ENCODE measurements around the gene CHCHD6.

The CHCHD6 gene

GRCh38 chr3:126834596-126835471, 130.8 kb downstream of the CHCHD6 start:
- DNase-seq: peak; percentile 84

GRCh38 chr3:126835472-126836219, 131.6 kb downstream of the CHCHD6 start:
- DNase-seq: no peak

GRCh38 chr3:126836220-126836860, 132.3 kb downstream of the CHCHD6 start:
- no peak for DNase-seq

DNA sequence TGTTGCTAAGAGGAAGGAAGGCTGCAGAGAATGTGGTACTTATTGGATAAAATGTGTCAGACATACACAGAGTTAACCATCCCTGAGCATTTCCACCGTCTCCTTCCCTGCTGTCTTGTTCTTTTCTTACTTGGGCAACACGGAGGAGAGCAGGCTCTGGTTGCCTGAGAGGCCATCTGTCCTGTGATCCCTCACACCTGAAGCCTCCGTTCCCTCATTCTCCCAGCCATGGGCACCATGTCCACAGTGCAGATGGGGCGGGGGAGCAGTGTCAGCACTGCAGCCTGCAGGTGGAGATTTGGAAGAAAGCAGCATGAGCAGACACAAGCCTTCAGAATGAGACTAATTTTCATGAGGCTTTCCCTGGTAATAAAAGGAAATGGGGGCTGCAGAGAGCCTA, 133.7 kb downstream of the CHCHD6 start:
- DNase-seq: no peak

- DNase-seq: no peak
Measured at GRCh38 chr3:126845920-126846715, 142.1 kb downstream of the CHCHD6 start.

GRCh38 chr3:126847061-126847460, 143.0 kb downstream of the CHCHD6 start:
- no peak for DNase-seq

DNA sequence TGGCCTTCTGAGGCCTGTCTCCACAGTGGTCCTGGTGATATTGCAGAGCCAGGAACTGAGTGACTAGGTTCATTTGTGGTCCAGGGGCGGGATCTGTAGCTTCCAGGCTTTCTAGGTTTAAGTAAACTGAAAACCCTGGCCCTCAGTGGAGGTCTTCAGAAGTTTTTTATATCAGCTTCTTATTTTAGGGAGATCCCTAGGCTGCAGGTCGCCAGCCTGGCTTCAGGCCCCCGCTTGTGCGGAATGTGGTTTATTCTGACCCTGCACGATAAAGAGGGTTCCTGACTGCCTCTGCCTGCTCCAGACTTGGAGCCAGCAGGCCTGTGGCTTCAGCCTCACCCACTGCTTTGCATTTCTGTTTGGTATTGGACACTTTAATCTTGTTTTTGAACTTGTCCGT, 145.0 kb downstream of the CHCHD6 start:
- DNase-seq: peak; percentile 38

GRCh38 chr3:126849768-126850167, 145.7 kb downstream of the CHCHD6 start:
- peak; percentile 47 for DNase-seq

DNA sequence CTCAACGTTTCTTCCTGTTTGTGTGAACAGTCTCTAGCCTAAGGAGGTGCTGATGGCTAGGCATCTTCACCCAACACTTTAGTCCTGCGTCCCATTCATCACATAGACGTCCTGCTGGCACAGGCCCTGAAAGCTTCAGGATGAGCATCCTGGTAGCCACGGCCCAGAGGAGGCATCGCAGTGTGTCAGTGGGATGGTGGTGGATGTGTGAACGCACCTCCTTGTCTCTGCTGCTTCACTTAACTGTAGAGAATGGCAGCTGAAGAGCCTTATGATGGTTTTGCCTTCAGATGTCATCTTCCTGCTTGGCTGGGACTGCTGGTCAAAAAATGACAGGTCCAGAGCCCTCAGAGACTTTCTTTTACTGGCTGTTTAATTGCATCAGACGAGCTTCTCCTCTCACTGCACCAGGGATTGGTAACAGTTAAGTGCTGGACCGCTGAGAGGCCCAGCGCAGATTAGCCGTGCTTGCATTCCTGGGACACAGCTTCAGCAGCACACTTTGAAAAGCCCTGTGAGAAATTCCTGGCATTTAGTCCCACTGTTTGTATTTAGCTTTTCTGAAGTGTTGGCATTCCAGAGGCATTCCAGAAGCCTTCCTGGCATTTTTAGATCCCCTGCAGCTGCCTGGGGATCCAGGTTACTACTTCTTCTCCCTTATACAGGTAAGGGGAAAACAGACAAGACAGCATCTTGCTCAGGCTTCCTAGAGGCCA, 146.5 kb downstream of the CHCHD6 start:
- DNase-seq: peak; percentile 98

DNA sequence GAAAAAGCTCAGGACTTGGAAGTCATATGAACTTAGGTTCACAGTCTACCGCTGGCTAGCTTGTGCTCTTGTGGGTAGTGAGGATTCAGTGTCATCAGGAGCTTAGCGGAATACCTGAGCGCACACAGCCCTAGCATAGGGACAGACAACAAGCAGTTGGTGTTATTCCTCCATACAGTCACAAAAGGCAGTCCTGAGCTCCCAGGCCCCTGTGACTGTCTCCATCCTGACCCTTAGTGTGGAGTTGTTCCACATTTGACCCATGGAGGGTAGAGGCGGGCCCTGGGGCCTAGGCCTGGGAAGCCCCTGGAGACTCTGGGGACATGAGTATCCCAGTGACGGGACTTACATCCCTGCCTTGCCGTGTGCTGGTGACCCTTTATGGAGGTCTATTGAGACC, 147.3 kb downstream of the CHCHD6 start:
- peak; percentile 40 for DNase-seq

GRCh38 chr3:126851934-126852333, 147.9 kb downstream of the CHCHD6 start:
- peak; percentile 51 for DNase-seq

- peak; percentile 91 for DNase-seq
Measured at GRCh38 chr3:126852511-126852910, 148.5 kb downstream of the CHCHD6 start.

GRCh38 chr3:126854666-126855065, 150.6 kb downstream of the CHCHD6 start:
- DNase-seq: no peak

DNA sequence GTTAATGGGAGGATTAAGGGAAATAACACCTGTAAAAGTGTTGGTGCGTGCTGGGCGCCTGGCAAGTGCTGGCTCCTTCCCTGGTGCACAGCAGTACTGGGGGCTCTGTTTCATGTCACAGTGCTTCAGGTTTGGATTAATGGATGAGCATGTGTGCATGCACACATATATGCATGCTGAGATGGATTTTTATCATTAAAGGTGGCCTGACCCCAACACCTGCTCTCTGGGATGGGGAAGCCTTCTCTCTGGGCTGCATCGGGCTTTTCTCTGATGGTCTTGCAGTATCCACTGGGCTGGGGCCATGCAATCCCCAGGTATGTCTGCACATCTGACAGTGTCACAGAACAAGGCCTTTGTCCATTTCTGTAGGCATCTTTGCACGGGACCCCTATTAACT, 151.3 kb downstream of the CHCHD6 start:
- DNase-seq: no peak

GRCh38 chr3:126857928-126858327, 153.9 kb downstream of the CHCHD6 start:
- no peak for DNase-seq

DNA sequence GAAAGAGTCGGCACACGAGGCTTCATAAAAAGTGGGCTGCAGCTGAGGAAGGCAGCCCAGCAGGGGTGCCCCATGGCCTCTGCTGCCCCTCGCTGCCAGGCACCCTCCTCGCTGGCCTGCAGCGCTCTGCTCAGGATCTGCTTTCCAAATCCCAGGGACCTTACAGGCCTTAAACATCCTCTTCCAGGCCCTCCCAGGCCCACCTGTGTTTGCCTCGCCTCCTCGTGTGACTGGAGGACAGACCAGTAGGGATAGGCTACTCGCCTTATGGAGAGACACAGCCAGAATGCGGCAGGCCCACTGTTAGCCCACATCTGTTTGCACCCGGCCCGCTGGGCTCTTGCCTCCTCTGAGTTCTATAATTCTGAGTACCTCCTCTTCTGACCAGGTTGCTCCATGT, 154.4 kb downstream of the CHCHD6 start:
- no peak for DNase-seq

DNA sequence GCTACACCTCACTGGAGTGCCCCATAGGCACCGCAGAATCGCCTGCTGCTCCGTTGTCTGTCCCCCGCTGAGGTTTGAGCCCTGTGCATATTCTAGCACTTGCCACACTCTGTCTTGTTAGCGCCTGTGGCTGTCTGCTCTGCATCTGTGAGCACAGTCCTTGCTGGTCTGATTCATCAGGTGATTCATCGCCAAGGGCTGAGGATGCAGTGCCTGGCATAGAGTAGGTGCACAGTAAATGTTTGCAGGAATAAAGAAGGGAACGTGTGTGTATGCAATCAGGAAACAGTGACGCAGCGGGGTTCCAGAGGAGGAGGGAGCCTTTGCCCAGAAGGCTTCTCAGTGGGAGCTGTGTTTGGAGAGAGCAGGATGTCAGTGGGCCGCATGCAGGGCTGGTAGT, 154.8 kb downstream of the CHCHD6 start:
- peak; percentile 84 for DNase-seq

- no peak for DNase-seq
Measured at GRCh38 chr3:126859415-126860246, 155.6 kb downstream of the CHCHD6 start.

- DNase-seq: no peak
Measured at GRCh38 chr3:126865736-126866135, 161.7 kb downstream of the CHCHD6 start.

- DNase-seq: peak; percentile 25
Measured at GRCh38 chr3:126866175-126866759, 162.2 kb downstream of the CHCHD6 start.
